NCI-H526 treated with DMSO at 0.1 percent for 48 hours (cell line): ENCODE data around the gene CX3CL1.
"Not testable (repeated sequence)": the region's sequence is repeated elsewhere in the genome, so short reads cannot be mapped to it uniquely, and the experiment has no call there.

ENCODE experiments used
- DNase-seq: peaks from one replicate; lab custom pipeline; 2025; lab: John Stamatoyannopoulos, UW

Gene CX3CL1

GRCh38 chr16:57382535-57383275 is 10.4 kb downstream of the CX3CL1 start:
- DNase-seq: no peak

- no peak for DNase-seq
These were observed 11.3 kb downstream of the CX3CL1 start for GRCh38 chr16:57383276-57384247.

GRCh38 chr16:57384248-57385070 is 12.2 kb downstream of the CX3CL1 start:
- DNase-seq: no peak

GRCh38 chr16:57385083-57385482 is 12.8 kb downstream of the CX3CL1 start:
- no peak for DNase-seq

- DNase-seq: no peak
These were observed 14.2 kb downstream of the CX3CL1 start for GRCh38 chr16:57386381-57386951.

- DNase-seq: no peak
These were observed 15.5 kb downstream of the CX3CL1 start for GRCh38 chr16:57387598-57388354.

- no peak for DNase-seq
These were observed 16.2 kb downstream of the CX3CL1 start for GRCh38 chr16:57388359-57389086.

GRCh38 chr16:57389087-57389468 is 16.8 kb downstream of the CX3CL1 start:
- DNase-seq: no peak

- DNase-seq: no peak
These were observed 18.5 kb downstream of the CX3CL1 start for GRCh38 chr16:57390636-57391295.

- no peak for DNase-seq
These were observed 19.0 kb downstream of the CX3CL1 start for GRCh38 chr16:57391300-57391699.

- DNase-seq: no peak
These were observed 19.4 kb downstream of the CX3CL1 start for GRCh38 chr16:57391708-57392107.

- DNase-seq: no peak
These were observed 20.4 kb downstream of the CX3CL1 start for GRCh38 chr16:57392694-57393093.

- DNase-seq: no peak
These were observed 22.2 kb downstream of the CX3CL1 start for GRCh38 chr16:57394444-57394843.

- DNase-seq: no peak
These were observed 22.7 kb downstream of the CX3CL1 start for GRCh38 chr16:57395026-57395425.

GRCh38 chr16:57396786-57397185 is 24.5 kb downstream of the CX3CL1 start:
- DNase-seq: no peak

GRCh38 chr16:57397493-57397892 is 25.2 kb downstream of the CX3CL1 start:
- not testable (repeated sequence) for DNase-seq

GRCh38 chr16:57401943-57402640 is 29.8 kb downstream of the CX3CL1 start:
- no peak for DNase-seq

- no peak for DNase-seq
These were observed 31.9 kb downstream of the CX3CL1 start, which contains the start of gene CCL17 for GRCh38 chr16:57403965-57404817. Gene CCL17 (plus strand): TSS chr16:57404767. CDS start chr16:57413933, 9,166 bp downstream.
